ACC112 (cell line): ENCODE measurements around the gene LILRA6.
"Not testable (repeated sequence)": the region's sequence is repeated elsewhere in the genome, so short reads cannot be mapped to it uniquely, and the experiment has no call there.

Source experiments
- H2AFZ ChIP-seq: fragments of 200-600 bp; sonication (generic); one replicate; pipeline ENCODE4 v1.6.0; 2017; ENCODE audit warnings: antibody characterized with exemption, low read length; ENCODE audit not compliant: unreplicated experiment
- H3K27ac ChIP-seq: fragments of 200-600 bp; sonication (generic); 2 replicates; pipeline ENCODE4 v1.5.1; 2014; ENCODE audit warnings: low read depth, mild to moderate bottlenecking, antibody characterized with exemption, low read length, moderate library complexity
- H3K27me3 ChIP-seq: fragments of 200-600 bp; sonication (generic); 2 replicates; pipeline ENCODE4 v1.6.1; 2014; ENCODE audit warnings: mild to moderate bottlenecking, antibody characterized with exemption, low read length, moderate library complexity, mixed read lengths; ENCODE audit not compliant: insufficient read depth
- H3K36me3 ChIP-seq: fragments of 200-600 bp; sonication (generic); 2 replicates; pipeline ENCODE4 v1.6.1; 2016; ENCODE audit warnings: mild to moderate bottlenecking, antibody characterized with exemption, low read length, moderate library complexity, mixed read lengths; ENCODE audit not compliant: insufficient read depth
- H3K4me1 ChIP-seq: fragments of 200-600 bp; sonication (generic); one replicate; pipeline ENCODE4 v1.6.1; 2016; ENCODE audit warnings: low read length, mixed read lengths; ENCODE audit not compliant: insufficient read depth, unreplicated experiment, control insufficient read depth
- H3K4me3 ChIP-seq: fragments of 200-600 bp; sonication (generic); 2 replicates; pipeline ENCODE4 v1.5.1; 2014; ENCODE audit warnings: mild to moderate bottlenecking, low read depth, low read length
- H3K79me2 ChIP-seq: fragments of 200-600 bp; sonication (generic); one replicate; pipeline ENCODE4 v1.6.0; 2016; ENCODE audit warnings: low read length; ENCODE audit not compliant: control insufficient read depth, unreplicated experiment, insufficient read depth

LILRA6 gene

GRCh38 chr19:54230031-54230430 is 12.6 kb downstream of the LILRA6 start:
- Histone ChIP-seq H3K79me2 (no peaks in the 10 kb centered on the region), H3K4me3 (no peak overlapping the region), H3K27me3 (peaks cover 9% of the 10 kb centered on the region; the same call in 1 of the 2 replicates), H2AFZ (no peak overlapping the region), H3K4me1 (no peaks in the 10 kb centered on the region), H3K36me3 (no peaks in the 10 kb centered on the region), H3K27ac (no peak overlapping the region)

DNA sequence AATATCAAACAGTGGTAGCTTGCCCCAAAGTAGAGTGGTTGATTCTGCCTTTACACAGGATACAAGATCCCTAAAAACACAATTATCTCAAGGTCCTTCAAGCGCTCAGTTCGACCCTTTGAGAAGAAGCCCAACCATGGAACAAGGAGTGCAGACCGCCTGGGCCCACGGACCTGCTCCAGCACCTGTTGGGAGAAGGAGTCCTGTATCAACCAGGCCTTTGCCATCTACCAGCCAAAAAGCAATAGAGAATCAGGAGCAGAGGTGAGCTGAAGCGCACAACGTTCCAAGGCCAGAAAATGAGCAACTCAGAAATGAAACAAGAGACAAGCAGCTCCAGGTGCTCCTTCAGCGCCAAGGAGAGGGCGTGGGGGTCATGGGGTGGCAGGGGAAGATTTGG is 13.4 kb downstream of the LILRA6 start:
- no peak overlapping the region for H3K27ac ChIP-seq
- H3K79me2 ChIP-seq = no peaks in the 10 kb centered on the region
- no peak overlapping the region for H3K4me3 ChIP-seq
- no peaks in the 10 kb centered on the region for H3K4me1 ChIP-seq
- H2AFZ ChIP-seq = no peak overlapping the region
- H3K36me3 ChIP-seq = no peaks in the 10 kb centered on the region
- peaks cover under 1% of the 10 kb centered on the region; the same call in 1 of the 2 replicates for H3K27me3 ChIP-seq

GRCh38 chr19:54224619-54225018 is 18.0 kb downstream of the LILRA6 start:
- H3K79me2 ChIP-seq, H3K27me3 ChIP-seq, H2AFZ ChIP-seq, H3K4me3 ChIP-seq, H3K36me3 ChIP-seq, H3K4me1 ChIP-seq, H3K27ac ChIP-seq: not testable (repeated sequence)

DNA sequence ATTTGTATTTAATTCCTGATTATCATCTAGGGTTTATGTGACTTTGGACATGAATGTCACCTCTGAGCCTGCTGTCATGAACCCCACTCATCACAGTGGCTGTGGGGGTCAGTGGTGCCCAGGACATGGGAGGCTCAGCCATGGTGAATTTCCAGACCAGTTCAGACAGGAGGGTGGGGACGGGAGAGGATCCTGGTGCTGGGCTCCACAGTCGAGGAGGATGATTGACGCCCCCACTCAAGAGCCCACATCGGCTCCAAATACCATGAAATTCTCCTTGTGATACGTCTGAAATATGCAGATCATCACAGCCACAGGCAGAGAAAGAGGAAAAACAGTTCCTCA is 18.7 kb downstream of the LILRA6 start:
- H3K4me1 ChIP-seq, H3K27ac ChIP-seq, H2AFZ ChIP-seq, H3K36me3 ChIP-seq, H3K27me3 ChIP-seq, H3K4me3 ChIP-seq, H3K79me2 ChIP-seq: not testable (repeated sequence)

DNA sequence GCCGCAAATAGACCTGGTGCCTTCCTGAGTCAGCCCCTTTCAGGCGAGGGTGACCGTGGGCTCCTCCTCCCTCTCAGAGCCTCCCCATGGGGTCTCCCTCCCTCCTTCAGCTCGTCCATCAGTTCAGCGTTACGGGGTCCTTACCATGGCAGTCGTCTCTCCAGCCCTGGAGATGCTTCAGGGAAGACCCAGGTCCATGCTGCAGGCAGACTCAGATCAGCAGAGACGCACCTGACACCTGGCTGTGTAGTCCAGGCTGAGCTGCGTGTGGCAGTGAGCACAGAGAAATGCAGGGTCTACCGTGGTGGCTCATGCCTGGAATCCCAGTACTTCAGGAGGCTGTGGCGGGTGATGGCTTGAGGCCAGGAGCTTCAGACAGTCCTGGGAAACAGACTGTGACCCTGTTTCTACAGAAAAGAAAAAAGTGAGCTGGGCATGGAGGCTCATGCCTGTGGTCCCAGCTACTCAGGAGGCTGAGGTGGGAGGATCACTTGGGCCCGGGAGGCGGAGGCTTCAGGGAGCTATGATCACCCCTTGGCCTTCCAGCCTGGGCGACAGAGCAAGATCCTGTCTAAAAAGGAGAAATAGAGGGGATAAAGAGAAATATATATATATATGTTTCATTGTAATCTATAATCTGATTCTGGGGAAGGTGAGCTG is 19.2 kb downstream of the LILRA6 start:
- H3K4me3 ChIP-seq, H3K36me3 ChIP-seq, H3K4me1 ChIP-seq, H2AFZ ChIP-seq, H3K27me3 ChIP-seq, H3K79me2 ChIP-seq, H3K27ac ChIP-seq: not testable (repeated sequence)

DNA sequence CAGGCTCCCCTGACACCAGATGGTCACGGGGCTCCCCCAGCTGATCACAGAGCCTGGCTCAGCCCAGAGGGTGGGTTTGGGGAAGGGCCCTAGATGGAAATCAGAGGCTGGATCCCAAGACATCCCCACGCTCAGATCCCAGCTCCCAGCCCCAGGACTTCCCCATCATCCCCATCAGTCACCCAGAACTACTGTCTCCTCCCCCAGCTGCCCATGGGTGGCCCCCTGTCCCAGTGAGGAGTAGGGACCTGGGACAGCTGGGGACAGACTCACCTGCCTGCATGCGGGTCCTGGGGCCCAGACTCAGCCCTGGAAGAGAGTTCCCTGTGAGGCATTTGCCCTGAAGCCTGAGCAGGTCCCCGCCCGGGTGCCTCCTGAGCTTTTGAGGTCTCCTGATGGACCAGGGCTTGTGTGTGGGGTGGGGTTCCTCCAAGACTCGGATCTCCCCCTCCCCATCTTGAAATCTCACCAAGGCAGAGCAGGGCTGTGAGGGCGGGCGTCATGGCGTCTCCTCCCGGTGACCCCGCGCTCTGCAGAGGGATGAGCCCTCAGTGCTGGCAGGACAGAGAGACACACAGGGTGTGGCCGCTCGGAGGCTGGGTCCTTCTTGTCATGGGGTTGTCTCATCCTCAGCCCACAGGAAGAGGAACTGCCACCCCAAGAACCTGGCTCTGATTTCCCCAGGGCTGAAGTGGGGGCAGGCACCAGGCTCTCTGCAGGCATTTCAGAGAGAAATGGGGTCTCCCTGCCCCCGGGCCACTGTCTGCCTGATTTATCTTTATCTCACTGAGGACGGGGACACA is 19.9 kb downstream of the LILRA6 start, which contains the start of gene LILRB3:
Gene LILRB3 (minus strand): TSS at position 534 of the 803 bp plus-strand sequence. CDS start 31 bp downstream, at position 503.
- H3K4me3 ChIP-seq, H3K27me3 ChIP-seq: not testable (repeated sequence)

GRCh38 chr19:54221947-54222346 is 20.6 kb downstream of the LILRA6 start:
- H3K4me1 ChIP-seq = not testable (repeated sequence)

More for the DNA sequence above, 19.9 kb downstream of the LILRA6 start, which contains the start of gene LILRB3:
- H3K36me3 ChIP-seq, H2AFZ ChIP-seq, H3K4me1 ChIP-seq, H3K79me2 ChIP-seq, H3K27ac ChIP-seq: not testable (repeated sequence)

GRCh38 chr19:54219702-54220101 is 22.9 kb downstream of the LILRA6 start:
- not testable (repeated sequence) for H2AFZ ChIP-seq, H3K27me3 ChIP-seq, H3K27ac ChIP-seq, H3K36me3 ChIP-seq, H3K4me3 ChIP-seq, H3K4me1 ChIP-seq, H3K79me2 ChIP-seq

More at GRCh38 chr19:54221947-54222346, 20.6 kb downstream of the LILRA6 start:
- H3K79me2 ChIP-seq, H3K4me3 ChIP-seq, H3K36me3 ChIP-seq, H2AFZ ChIP-seq, H3K27ac ChIP-seq, H3K27me3 ChIP-seq: not testable (repeated sequence)

DNA sequence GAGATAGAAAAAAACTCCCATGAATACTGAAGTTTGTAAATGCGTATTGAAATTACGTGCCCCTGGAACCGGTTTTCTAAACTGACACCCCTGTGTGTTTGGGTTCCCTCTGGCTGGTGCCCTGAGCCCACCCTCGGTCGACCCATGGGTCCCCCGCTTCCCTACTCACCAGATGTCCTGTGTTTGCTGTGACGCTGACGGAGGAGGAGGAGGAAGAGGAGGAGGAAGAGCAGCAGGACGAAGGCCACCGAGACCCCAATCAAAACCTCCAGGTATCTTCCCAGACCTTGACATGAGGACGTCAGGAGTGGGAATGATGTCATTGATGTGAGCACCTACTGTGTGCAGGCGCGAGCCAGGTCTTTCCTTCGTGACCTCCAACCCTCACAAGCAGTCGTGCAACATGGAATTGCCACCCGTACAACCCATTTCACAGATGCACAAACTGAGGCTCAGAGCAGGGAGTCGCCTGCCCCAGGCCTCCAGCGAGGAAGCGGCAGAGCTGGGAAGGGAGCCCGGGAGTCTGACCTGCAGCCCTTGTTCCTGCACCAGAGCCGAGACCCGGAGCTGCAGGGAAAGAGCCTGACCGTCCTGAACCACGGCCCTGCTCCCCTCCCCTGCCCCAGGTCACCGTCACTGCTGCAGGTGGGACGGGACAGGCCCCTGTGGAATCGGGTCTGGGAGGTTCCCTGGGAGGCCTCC is 23.5 kb downstream of the LILRA6 start:
- Histone ChIP-seq H3K79me2 (no peaks in the 10 kb centered on the region), H3K36me3 (no peaks in the 10 kb centered on the region), H3K4me3 (no peak overlapping the region), H3K4me1 (no peaks in the 10 kb centered on the region), H3K27me3 (no peaks in the 10 kb centered on the region), H3K27ac (no peak overlapping the region), H2AFZ (no peak overlapping the region)

- H2AFZ ChIP-seq = no peak overlapping the region
- H3K27ac ChIP-seq = no peak overlapping the region
- H3K4me3 ChIP-seq = no peak overlapping the region
- H3K27me3 ChIP-seq = no peaks in the 10 kb centered on the region
- H3K4me1 ChIP-seq = no peaks in the 10 kb centered on the region
- no peaks in the 10 kb centered on the region for H3K79me2 ChIP-seq
- no peaks in the 10 kb centered on the region for H3K36me3 ChIP-seq
Measured at GRCh38 chr19:54218259-54218658, 24.3 kb downstream of the LILRA6 start.
